ENCODE results near the gene FAM81B.

DNA sequence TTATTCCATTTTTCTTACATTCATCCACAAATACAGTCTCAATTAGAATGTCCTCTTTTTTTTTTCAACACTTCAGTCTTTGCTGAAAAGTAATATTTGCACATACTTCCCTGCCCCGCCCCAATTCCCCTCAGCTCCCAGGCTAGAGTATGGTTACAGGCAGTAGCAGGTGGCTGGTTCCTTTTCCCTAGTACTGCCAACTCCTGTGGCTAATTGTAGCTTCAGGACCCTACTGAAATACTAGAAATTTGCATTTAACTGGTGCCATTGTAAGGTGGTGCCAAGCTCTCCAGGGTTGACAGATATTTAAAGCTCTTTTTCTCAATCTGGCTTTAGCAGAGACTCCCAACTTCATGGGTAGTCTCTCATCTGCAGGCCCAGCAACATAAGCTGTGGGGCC, 80.3 kb downstream of the FAM81B start:
- TF ChIP-seq, protein P1, sequence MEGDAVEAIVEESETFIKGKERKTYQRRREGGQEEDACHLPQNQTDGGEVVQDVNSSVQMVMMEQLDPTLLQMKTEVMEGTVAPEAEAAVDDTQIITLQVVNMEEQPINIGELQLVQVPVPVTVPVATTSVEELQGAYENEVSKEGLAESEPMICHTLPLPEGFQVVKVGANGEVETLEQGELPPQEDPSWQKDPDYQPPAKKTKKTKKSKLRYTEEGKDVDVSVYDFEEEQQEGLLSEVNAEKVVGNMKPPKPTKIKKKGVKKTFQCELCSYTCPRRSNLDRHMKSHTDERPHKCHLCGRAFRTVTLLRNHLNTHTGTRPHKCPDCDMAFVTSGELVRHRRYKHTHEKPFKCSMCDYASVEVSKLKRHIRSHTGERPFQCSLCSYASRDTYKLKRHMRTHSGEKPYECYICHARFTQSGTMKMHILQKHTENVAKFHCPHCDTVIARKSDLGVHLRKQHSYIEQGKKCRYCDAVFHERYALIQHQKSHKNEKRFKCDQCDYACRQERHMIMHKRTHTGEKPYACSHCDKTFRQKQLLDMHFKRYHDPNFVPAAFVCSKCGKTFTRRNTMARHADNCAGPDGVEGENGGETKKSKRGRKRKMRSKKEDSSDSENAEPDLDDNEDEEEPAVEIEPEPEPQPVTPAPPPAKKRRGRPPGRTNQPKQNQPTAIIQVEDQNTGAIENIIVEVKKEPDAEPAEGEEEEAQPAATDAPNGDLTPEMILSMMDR (IDR thresholded peaks at IDR 0.05), result no peak
- no peak for TF ChIP-seq POLR2A (IDR thresholded peaks at IDR 0.05)

Measured in heart left ventricle (tissue), 13 donors.